Upper lobe of left lung (tissue), 6 donors: ENCODE data around the gene DYNC2I2. TPM values are rescaled to one million over a fixed set of nuclear protein-coding genes. Genes with fewer than 3 reads are reported as not detected.

Source experiments
- ATAC-seq, 2 donors: fragments of 200-7000 bp; cut with Tn5 transposase; one replicate each; pipeline ENCODE4 v1.9.1; 2022; ENCODE audit warnings: mild to moderate bottlenecking in 2 of 2, moderate library complexity in 2 of 2; ENCODE audit not compliant: low FRiP score in 2 of 2
- DNase-seq, 2 donors: peaks; one replicate each; pipeline ENCODE4 v3.0.0-alpha.2; 2019 to 2020
- H3K27ac ChIP-seq, 4 donors: fragments of 200-600 bp; sonication (generic); one replicate each; pipeline ENCODE4 v1.5.1; 2016 to 2019
- H3K27me3 ChIP-seq, 4 donors: fragments of 200-600 bp; sonication (generic); one replicate each; pipeline ENCODE4 v1.5.1; 2017 to 2019
- H3K36me3 ChIP-seq, 4 donors: fragments of 200-600 bp; sonication (generic); one replicate each; pipeline ENCODE4 v1.5.1; 2016 to 2019
- H3K4me1 ChIP-seq, 4 donors: fragments of 200-600 bp; sonication (generic); one replicate each; pipeline ENCODE4 v1.5.1; 2018 to 2019
- H3K4me3 ChIP-seq, 4 donors: fragments of 200-600 bp; sonication (generic); one replicate each; pipeline ENCODE4 v1.5.1; 2017 to 2019; ENCODE audit warnings: mild to moderate bottlenecking in 2 of 4, moderate library complexity in 1 of 4
- H3K9me3 ChIP-seq, 4 donors: fragments of 200-600 bp; sonication (generic); one replicate each; pipeline ENCODE4 v1.5.1; 2018 to 2019
- EP300 ChIP-seq, 4 donors: sonication (generic); formaldehyde crosslinking; IDR thresholded peaks; one replicate each; pipeline ENCODE4 v1.5.1; 2017; ENCODE audit warnings: antibody characterized with exemption in 4 of 4, control low read depth in 2 of 4
- POLR2A ChIP-seq, 4 donors: fragments of 450-650 bp; IDR thresholded peaks; one replicate each; pipeline ENCODE4 v1.5.1; 2016 to 2017; ENCODE audit warnings: antibody characterized with exemption in 4 of 4, mild to moderate bottlenecking in 2 of 4
- POLR2AphosphoS5 ChIP-seq, 2 donors: sonication (generic); formaldehyde crosslinking; IDR thresholded peaks; one replicate each; pipeline ENCODE4 v1.5.1; 2017; ENCODE audit warnings: antibody characterized with exemption in 2 of 2
- WGBS, 2 donors: methylation state at CpG; one replicate each; pipeline ENCODE4 v1.1.5; 2017 to 2018; 5-methylcytosine and 5-hydroxymethylcytosine counted together
- total RNA-seq, 6 donors: library from RNA; depleted of rRNA in 4 of 6; stranded (reverse); fragments of >200 nt in 4 of 6; gene quantifications; one replicate each; pipeline versions ENCODE4 v1.1.0 to v1.2.1, GENCODE V29; 2016 to 2021
- TF ChIP-seq, protein P1 (sequence below), 6 experiments: fragments of 450-650 bp in 4 of 6; fragments of 200-600 bp in 2 of 6; sonication (generic) in 2 of 6; IDR thresholded peaks; one replicate each; pipeline ENCODE4 v1.5.1; 2016 to 2019; ENCODE audit warnings: antibody characterized with exemption in 6 of 6
- donor health status: DM: no; HTN: no; CAD: no; lungs with moderate emphysema.
- donor health status: DM: no; HTN: yes; CAD: no; lungs with severe emphysema.

Gene DYNC2I2
- total RNA-seq, 6 donors from 2014 or later: 47.8 to 105 (median 76.8) TPM

DNA sequence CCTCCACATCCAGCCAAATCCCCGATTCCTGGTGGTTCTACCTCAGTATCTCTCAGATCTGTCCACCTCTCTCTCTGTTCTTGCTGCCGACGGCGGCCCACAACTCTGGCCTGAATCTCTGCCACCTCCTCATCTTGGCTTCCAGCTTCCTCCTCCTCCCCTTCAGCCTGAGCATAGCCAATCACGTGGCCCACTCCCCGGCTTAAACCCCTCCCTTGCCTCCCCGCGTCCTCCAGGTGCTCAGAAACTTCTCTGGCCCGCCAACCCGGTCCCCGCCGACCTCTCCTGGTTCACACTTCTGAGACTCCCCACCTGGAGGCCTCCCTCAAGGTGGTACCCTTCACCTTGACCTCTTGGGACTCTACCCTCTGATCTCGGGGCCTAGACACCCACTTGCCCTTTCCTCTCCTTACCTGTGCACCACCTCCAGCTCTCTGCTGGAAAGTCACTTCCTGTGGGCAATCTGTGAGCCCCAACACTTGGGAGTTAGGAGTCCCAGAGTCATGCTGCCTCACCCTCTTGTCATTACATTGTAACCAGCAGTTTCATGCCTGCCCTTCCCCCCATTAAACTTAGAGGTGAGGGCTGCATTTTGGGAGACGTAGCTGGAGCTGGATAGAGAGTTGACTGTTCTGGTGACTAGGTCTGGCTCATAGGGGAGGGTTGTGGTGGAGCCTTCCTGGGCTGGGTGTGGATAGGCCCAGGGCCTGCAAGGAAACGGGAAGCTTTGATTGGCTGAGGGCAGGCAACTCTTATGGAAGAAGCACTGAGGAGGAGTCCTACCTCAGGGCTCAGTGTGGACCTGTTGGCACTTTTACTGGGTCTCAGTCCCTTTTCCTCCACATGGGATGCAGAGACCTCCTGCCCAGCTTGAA is 27.9 kb upstream of the DYNC2I2 start:
- ATAC-seq: peak; percentile 77 to 91
- Histone ChIP-seq H3K4me3 (peak overlapping the region; percentile 20 to 82 (median 68)), H3K27me3 (no peaks in the 10 kb centered on the region), H3K36me3 (no peaks in the 10 kb centered on the region), H3K4me1 (peaks cover 38 to 60% (median 51%) of the 10 kb centered on the region in 4 donors), H3K27ac (peak overlapping the region; percentile 87 to 93 (median 90)), H3K9me3 (no peaks in the 10 kb centered on the region)
- WGBS, 2 donors: 2 to 5% methylated on average over 13 to 15 of the region's 15 CpGs
- TF ChIP-seq EP300 (IDR thresholded peaks at IDR 0.05): peak in 1 of 4 donors; percentile 3
- TF ChIP-seq POLR2AphosphoS5 (IDR thresholded peaks at IDR 0.05): peak; percentile 51 to 89
- TF ChIP-seq, protein P1, sequence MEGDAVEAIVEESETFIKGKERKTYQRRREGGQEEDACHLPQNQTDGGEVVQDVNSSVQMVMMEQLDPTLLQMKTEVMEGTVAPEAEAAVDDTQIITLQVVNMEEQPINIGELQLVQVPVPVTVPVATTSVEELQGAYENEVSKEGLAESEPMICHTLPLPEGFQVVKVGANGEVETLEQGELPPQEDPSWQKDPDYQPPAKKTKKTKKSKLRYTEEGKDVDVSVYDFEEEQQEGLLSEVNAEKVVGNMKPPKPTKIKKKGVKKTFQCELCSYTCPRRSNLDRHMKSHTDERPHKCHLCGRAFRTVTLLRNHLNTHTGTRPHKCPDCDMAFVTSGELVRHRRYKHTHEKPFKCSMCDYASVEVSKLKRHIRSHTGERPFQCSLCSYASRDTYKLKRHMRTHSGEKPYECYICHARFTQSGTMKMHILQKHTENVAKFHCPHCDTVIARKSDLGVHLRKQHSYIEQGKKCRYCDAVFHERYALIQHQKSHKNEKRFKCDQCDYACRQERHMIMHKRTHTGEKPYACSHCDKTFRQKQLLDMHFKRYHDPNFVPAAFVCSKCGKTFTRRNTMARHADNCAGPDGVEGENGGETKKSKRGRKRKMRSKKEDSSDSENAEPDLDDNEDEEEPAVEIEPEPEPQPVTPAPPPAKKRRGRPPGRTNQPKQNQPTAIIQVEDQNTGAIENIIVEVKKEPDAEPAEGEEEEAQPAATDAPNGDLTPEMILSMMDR (IDR thresholded peaks at IDR 0.05): peak in 1 of 6 experiments; percentile 11
- TF ChIP-seq POLR2A (IDR thresholded peaks at IDR 0.05): peak in 3 of 4 donors; percentile 62 to 92 (median 86)
- DNase-seq: peak; percentile 75 to 96

DNA sequence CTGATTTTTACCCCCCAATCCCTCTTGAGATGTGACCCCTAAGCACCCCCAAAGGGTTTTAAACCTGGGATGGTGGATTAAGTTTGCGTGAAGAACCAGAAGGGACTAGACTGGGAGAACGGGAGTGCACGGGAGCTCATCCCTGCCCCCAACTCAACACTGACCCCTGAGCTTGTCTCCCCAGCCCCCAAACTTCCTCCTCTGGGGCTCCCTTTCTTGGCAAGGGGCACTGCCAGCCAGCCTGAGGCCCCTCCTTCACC is 27.3 kb upstream of the DYNC2I2 start:
- no peaks in the 10 kb centered on the region for H3K27me3 ChIP-seq
- ATAC-seq: peak in 1 of 2 donors; percentile 5
- TF ChIP-seq EP300 (IDR thresholded peaks at IDR 0.05): no peak
- H3K4me1 ChIP-seq: peaks cover 38 to 60% (median 51%) of the 10 kb centered on the region in 4 donors
- H3K9me3 ChIP-seq: no peaks in the 10 kb centered on the region
- DNase-seq: no peak
- 0% methylated on average over 3 of the region's 3 CpGs for WGBS, 2 donors
- H3K36me3 ChIP-seq: no peaks in the 10 kb centered on the region
- peak overlapping the region; percentile 87 to 93 (median 90) for H3K27ac ChIP-seq
- peak overlapping the region; percentile 20 to 82 (median 68) for H3K4me3 ChIP-seq

DNA sequence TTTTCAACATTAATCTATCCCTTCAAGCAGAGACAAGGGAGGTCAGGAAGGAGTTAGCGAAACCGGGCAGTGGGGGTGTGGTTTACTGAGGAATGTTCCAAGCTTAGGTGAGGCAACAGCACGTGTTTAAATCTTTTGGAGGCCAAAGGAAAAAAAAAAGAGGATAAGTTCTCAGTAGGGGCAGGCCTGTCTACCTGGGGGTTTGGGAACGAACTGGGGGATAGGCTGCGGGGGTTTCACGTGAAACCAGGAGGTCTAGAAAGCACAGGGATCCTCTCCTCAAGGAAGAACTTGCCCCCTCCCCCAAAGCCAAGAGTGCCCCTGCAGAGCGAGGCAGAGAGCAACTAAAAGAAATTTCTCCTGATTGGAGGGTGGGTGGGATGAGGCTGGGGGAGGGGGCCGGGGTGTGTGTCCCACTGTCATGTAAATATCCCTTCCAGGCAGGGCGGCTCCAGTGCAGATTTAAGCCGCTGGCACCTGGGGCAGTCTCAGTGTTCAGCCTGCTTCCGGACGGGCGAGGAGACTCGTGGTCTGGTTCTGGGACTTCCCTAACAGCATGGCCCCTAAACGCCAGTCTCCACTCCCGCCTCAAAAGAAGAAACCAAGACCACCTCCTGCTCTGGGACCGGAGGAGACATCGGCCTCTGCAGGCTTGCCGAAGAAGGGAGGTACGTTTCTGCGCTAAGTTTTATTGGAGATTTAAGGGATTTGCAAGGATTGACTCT is 26.9 kb upstream of the DYNC2I2 start:
- DNase-seq (peak in 1 of 2 donors; percentile 78), ATAC-seq (peak; percentile 74 to 78)
- Histone ChIP-seq H3K9me3 (no peaks in the 10 kb centered on the region), H3K27me3 (no peaks in the 10 kb centered on the region), H3K4me1 (peaks cover 38 to 60% (median 50%) of the 10 kb centered on the region in 4 donors), H3K4me3 (peak overlapping the region; percentile 20 to 82 (median 68)), H3K27ac (peak overlapping the region; percentile 87 to 93 (median 90)), H3K36me3 (no peaks in the 10 kb centered on the region)
- TF ChIP-seq, protein P1 (IDR thresholded peaks at IDR 0.05): no peak
- TF ChIP-seq POLR2AphosphoS5 (IDR thresholded peaks at IDR 0.05): peak in 1 of 2 donors; percentile 53
- WGBS, 2 donors: 2 to 4% methylated on average over 12 to 21 of the region's 21 CpGs

DNA sequence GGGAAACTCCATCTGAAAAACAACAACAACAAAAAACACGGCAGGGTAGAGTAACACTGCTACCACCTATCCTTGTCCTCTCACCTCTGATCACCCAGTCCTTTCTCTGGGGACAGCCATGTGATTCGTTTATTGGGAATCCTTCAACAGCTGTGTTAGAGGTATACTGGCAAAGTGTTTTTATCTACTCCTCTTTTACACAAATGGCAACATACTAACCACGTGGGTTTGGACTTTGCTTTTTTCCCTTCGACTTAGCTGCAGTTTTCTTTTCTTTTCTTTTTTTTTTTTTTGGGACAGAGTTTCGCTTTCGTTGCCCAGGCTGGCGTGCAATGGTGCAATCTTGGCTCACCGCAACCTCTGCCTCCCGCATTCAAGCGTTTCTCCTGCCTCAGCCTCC is 21.1 kb upstream of the DYNC2I2 start:
- 88 to 93% methylated on average over 10 of the region's 10 CpGs for WGBS, 2 donors
- no peaks in the 10 kb centered on the region for H3K27me3 ChIP-seq
- no peaks in the 10 kb centered on the region for H3K36me3 ChIP-seq
- peaks cover under 1 to 11% (median 2%) of the 10 kb centered on the region in 4 donors for H3K4me1 ChIP-seq
- H3K9me3 ChIP-seq: no peaks in the 10 kb centered on the region
- ATAC-seq (no peak), DNase-seq (no peak)
- H3K4me3 ChIP-seq: no peak overlapping the region
- H3K27ac ChIP-seq: no peak overlapping the region
- TF ChIP-seq, protein P1 (IDR thresholded peaks at IDR 0.05): no peak
- TF ChIP-seq POLR2AphosphoS5 (IDR thresholded peaks at IDR 0.05): no peak
- no peak for TF ChIP-seq EP300 (IDR thresholded peaks at IDR 0.05)

DNA sequence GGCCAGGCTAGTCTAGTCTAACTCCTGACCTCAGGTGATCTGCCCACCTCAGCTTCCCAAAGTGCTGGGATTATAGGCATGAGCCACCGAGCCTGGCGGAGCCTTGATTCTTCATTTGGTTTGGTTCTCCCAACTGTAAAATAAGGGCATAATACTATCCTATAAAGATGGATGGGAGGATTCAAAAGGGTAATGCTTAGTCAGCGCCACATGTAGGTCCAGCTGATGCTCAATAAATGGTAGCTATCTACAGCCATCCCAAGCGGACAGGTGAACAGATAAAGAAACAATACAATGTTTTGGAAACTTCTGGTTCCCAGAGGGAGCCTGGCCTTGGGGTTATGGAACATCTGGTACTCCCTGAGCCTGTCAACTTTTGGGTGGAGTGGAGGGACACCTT is 18.7 kb upstream of the DYNC2I2 start:
- TF ChIP-seq POLR2AphosphoS5 (IDR thresholded peaks at IDR 0.05): no peak
- TF ChIP-seq, protein P1 (IDR thresholded peaks at IDR 0.05): no peak
- TF ChIP-seq POLR2A (IDR thresholded peaks at IDR 0.05): no peak
- no peak for TF ChIP-seq EP300 (IDR thresholded peaks at IDR 0.05)
- Histone ChIP-seq H3K27ac (no peak overlapping the region), H3K36me3 (no peaks in the 10 kb centered on the region), H3K27me3 (no peaks in the 10 kb centered on the region), H3K4me3 (no peak overlapping the region), H3K4me1 (no peaks in the 10 kb centered on the region), H3K9me3 (no peaks in the 10 kb centered on the region)
- no peak for DNase-seq
- no peak for ATAC-seq
- WGBS, 2 donors: 95 to 98% methylated on average over 4 of the region's 4 CpGs
